ENCODE results near the gene TRIM29.

The TRIM29 gene

DNA sequence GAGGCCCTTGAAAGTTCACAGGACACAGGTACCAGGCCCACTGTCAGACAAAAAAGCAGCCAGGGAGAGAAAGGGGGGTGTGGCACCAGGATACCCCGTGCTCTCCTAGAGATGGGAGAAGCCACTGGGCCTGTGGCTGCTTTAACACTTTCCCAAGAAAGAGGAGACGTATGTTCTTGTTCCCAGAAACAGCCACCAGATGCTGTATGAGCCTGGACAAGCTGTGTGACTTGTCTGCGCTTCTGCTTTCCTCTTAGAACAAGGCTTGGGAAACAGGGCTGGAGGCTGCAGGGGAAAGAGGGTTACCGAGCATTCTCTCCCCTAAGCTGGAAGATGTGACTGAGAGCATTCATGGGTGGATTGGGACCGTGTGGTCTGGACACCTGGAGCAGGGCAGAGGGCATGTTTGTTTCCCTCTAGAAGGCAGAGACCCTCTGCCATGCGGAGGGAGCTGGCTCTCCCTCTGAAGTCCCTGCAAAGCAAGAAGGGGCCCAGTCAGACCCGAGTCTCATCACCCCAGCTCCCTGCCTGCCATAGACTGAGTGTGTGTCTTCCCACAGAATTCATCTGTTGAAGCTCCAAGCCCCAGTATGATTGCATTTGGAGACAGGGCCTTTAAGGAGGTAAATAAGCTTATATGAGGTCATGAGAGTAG lies 74.1 kb downstream of the TRIM29 start:
- Histone ChIP-seq H3K4me2 (ENCODE audit: low read length) (no peak overlapping the region), H3K36me3 (ENCODE audit: control insufficient read depth, low read length) (no peaks in the 10 kb centered on the region), H3K27me3 (ENCODE audit: control insufficient read depth, low read length) (peaks cover 9% of the 10 kb centered on the region; the same call in 1 of the 2 replicates), H3K4me1 (ENCODE audit: control insufficient read depth, low read length) (no peaks in the 10 kb centered on the region), H3K27ac (ENCODE audit: low read depth, low read length) (no peak overlapping the region), H3F3A (ENCODE audit: control insufficient read depth, insufficient read depth) (no peaks in the 10 kb centered on the region), H4K20me1 (ENCODE audit: control insufficient read depth, insufficient read depth, low read depth, low read length) (no peaks in the 10 kb centered on the region), H3K9me2 (replicated peaks; ENCODE audit: control insufficient read depth, low read length) (no peaks in the 10 kb centered on the region), H3K79me2 (ENCODE audit: control insufficient read depth, low read length) (no peaks in the 10 kb centered on the region), H3K4me3 (ENCODE audit: low read length) (no peak overlapping the region), H3K9me3 (ENCODE audit: control insufficient read depth, insufficient read depth, low read length) (no peaks in the 10 kb centered on the region)
- TF ChIP-seq, protein P1, sequence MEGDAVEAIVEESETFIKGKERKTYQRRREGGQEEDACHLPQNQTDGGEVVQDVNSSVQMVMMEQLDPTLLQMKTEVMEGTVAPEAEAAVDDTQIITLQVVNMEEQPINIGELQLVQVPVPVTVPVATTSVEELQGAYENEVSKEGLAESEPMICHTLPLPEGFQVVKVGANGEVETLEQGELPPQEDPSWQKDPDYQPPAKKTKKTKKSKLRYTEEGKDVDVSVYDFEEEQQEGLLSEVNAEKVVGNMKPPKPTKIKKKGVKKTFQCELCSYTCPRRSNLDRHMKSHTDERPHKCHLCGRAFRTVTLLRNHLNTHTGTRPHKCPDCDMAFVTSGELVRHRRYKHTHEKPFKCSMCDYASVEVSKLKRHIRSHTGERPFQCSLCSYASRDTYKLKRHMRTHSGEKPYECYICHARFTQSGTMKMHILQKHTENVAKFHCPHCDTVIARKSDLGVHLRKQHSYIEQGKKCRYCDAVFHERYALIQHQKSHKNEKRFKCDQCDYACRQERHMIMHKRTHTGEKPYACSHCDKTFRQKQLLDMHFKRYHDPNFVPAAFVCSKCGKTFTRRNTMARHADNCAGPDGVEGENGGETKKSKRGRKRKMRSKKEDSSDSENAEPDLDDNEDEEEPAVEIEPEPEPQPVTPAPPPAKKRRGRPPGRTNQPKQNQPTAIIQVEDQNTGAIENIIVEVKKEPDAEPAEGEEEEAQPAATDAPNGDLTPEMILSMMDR (IDR thresholded peaks at IDR 0.05; ENCODE audit: low read depth, low read length, poor library complexity, severe bottlenecking), result no peak
- no peak for TF ChIP-seq EZH2phosphoT487 (IDR thresholded peaks at IDR 0.05; ENCODE audit: borderline replicate concordance, low read length)

DNA sequence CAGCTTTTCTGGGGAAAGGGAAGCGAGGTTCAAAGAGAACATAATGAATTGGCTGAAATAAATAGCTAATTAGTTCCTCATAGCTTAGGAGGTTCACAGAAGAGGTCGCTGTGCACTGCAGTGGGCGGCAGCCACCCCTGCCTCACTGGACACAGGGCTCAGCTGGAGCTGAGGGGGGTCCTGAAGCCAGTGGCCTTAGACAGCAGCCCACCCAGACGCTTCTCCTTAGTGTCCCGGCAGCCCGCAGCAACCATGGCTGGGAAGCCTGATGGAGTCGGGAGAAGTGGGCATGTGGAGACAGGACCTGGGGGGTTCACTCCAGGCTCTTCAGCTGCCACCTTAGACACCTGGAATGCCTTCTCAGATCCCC lies 75.4 kb downstream of the TRIM29 start:
- Histone ChIP-seq H3K79me2 (ENCODE audit: control insufficient read depth, low read length) (no peaks in the 10 kb centered on the region), H3K9me3 (ENCODE audit: control insufficient read depth, insufficient read depth, low read length) (no peaks in the 10 kb centered on the region), H4K20me1 (ENCODE audit: control insufficient read depth, insufficient read depth, low read depth, low read length) (no peaks in the 10 kb centered on the region), H3F3A (ENCODE audit: control insufficient read depth, insufficient read depth) (no peaks in the 10 kb centered on the region), H3K9me2 (replicated peaks; ENCODE audit: control insufficient read depth, low read length) (no peaks in the 10 kb centered on the region), H3K4me3 (ENCODE audit: low read length) (no peak overlapping the region), H3K27ac (ENCODE audit: low read depth, low read length) (no peak overlapping the region), H3K4me1 (ENCODE audit: control insufficient read depth, low read length) (no peaks in the 10 kb centered on the region), H3K27me3 (ENCODE audit: control insufficient read depth, low read length) (peaks cover 10% of the 10 kb centered on the region; the same call in 1 of the 2 replicates), H3K4me2 (ENCODE audit: low read length) (no peak overlapping the region), H3K36me3 (ENCODE audit: control insufficient read depth, low read length) (no peaks in the 10 kb centered on the region)
- no peak for TF ChIP-seq EZH2phosphoT487 (IDR thresholded peaks at IDR 0.05; ENCODE audit: borderline replicate concordance, low read length)
- TF ChIP-seq, protein P1 (IDR thresholded peaks at IDR 0.05; ENCODE audit: low read depth, low read length, poor library complexity, severe bottlenecking), result no peak

DNA sequence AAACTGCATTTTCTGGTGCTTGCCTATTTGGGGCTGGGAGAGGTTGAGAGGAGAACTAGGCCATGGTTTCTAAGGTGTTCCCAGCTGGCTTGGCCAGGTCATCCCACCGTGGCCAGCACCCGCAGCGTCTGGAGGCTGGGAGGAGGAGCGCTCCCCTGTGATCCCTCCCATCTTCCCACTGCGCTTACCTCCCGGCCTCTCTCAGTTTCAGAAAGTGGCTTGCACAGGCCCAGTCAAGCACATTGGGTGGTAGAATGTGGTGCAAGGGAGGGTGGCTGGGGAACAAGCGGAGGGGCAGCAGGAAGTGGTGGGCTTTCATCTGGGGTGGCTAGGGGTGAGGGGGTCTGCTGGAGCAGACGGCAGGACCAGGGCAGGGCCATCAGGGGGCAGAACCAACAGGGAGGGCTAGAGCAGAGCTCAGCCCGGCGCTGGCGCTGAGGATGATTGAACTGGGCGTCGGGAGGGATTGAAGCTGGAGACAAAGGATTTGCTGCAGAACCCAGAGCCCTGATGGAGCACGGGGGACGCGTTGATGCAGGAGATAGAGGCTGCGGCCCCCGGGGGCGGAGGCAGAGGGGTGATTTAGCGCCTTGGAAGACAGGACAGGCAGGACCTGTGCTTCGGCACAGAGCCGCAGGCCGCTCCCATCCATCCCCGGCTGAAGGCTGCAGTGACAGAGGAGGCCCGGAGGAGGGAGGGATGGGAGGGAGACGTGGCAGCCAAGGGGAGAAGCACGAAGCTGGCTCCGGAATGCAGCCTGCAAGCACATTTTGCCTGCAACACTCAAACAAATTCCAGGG lies 76.0 kb downstream of the TRIM29 start:
- H3K4me2 ChIP-seq (ENCODE audit: low read length), result no peak overlapping the region
- no peaks in the 10 kb centered on the region for H3F3A ChIP-seq (ENCODE audit: control insufficient read depth, insufficient read depth)
- no peak overlapping the region for H3K4me3 ChIP-seq (ENCODE audit: low read length)
- no peaks in the 10 kb centered on the region for H3K36me3 ChIP-seq (ENCODE audit: control insufficient read depth, low read length)
- H3K27ac ChIP-seq (ENCODE audit: low read depth, low read length), result no peak overlapping the region
- H3K27me3 ChIP-seq (ENCODE audit: control insufficient read depth, low read length), result peaks cover 10% of the 10 kb centered on the region; the same call in 1 of the 2 replicates
- H3K79me2 ChIP-seq (ENCODE audit: control insufficient read depth, low read length), result no peaks in the 10 kb centered on the region
- no peak for TF ChIP-seq EZH2phosphoT487 (IDR thresholded peaks at IDR 0.05; ENCODE audit: borderline replicate concordance, low read length)
- TF ChIP-seq, protein P1 (IDR thresholded peaks at IDR 0.05; ENCODE audit: low read depth, low read length, poor library complexity, severe bottlenecking), result no peak
- H3K4me1 ChIP-seq (ENCODE audit: control insufficient read depth, low read length), result no peaks in the 10 kb centered on the region
- no peaks in the 10 kb centered on the region for H3K9me3 ChIP-seq (ENCODE audit: control insufficient read depth, insufficient read depth, low read length)
- no peaks in the 10 kb centered on the region for H3K9me2 ChIP-seq (replicated peaks; ENCODE audit: control insufficient read depth, low read length)
- no peaks in the 10 kb centered on the region for H4K20me1 ChIP-seq (ENCODE audit: control insufficient read depth, insufficient read depth, low read depth, low read length)

Measured in DOHH2 (cell line).